Skeletal muscle satellite cell (primary cell): Measurements from ENCODE around the gene CGB5.
"Not testable (repeated sequence)": the region's sequence is repeated elsewhere in the genome, so short reads cannot be mapped to it uniquely, and the experiment has no call there.

Experiments used
- H3K27me3 ChIP-seq: 2 replicates; pipeline ENCODE4 v1.7.0; 2013; ENCODE audit warnings: low read length; ENCODE audit not compliant: control insufficient read depth, insufficient read depth
- H3K36me3 ChIP-seq: 2 replicates; pipeline ENCODE4 v1.7.0; 2013; ENCODE audit warnings: mild to moderate bottlenecking, control low read depth, low read length; ENCODE audit not compliant: insufficient read depth
- H3K4me1 ChIP-seq: 2 replicates; pipeline ENCODE4 v1.7.0; 2013; ENCODE audit warnings: low read length; ENCODE audit not compliant: control insufficient read depth, insufficient read depth
- H3K4me2 ChIP-seq: 2 replicates; pipeline ENCODE4 v1.7.0; 2013; ENCODE audit warnings: mild to moderate bottlenecking, low read length
- H3K4me3 ChIP-seq: 2 replicates; pipeline ENCODE4 v1.7.0; 2013; ENCODE audit warnings: low read length
- H3K9ac ChIP-seq: 2 replicates; pipeline ENCODE4 v1.7.0; 2013; ENCODE audit warnings: mild to moderate bottlenecking, low read depth, low read length, moderate library complexity
- H3K9me3 ChIP-seq: replicated peaks from 2 replicates; pipeline ENCODE4 v1.7.0; 2013; ENCODE audit warnings: mild to moderate bottlenecking, control low read depth, low read length

CGB5 gene

DNA sequence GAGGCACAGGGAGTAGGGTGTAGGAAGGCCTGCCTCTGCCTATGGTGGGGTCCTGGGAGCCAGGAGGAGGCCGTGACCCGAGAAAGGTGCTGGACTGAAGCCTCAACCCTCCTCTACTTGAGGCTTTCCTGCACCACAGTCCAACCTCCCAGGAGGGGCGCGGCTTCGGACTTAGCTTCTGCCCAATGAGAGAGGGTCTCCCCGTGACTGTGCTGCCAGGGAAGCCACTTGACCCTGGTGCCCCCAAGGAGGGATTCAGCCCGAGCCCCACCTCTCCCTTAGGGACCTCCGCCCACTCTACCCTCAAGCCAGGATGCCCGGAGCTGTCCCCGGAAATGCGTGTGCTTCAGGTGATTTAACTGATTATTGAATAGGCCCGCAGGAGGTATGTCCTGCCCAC lies 5.4 kb downstream of the CGB5 start, which contains the start of gene CGB8:
TSS of gene CGB8 (minus strand) at position 101 of the 400 bp plus-strand sequence. CDS start 372 bp downstream, outside the sequence.
- H3K9ac ChIP-seq, H3K27me3 ChIP-seq, H3K4me3 ChIP-seq, H3K4me1 ChIP-seq, H3K36me3 ChIP-seq, H3K9me3 ChIP-seq, H3K4me2 ChIP-seq: not testable (repeated sequence)

DNA sequence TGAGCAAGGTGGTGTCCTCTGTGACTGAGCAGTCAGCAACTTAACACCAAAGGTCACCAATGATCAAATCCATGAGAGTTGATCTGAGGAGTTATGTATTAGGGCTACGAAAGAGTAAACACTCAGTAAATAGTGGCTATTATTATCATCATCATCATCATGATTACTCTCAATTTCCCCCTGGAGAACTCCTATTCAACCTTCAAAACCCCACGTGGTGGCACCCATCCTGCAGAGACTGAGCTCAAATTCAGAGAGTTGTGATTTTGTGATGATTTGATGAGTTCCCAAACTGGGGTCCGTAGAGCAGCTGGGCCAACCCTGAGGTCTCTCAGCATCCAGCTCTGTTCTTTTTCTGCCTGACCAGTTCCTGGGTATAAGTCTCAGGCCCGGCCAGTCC lies 6.2 kb downstream of the CGB5 start:
- H3K4me3 ChIP-seq, result not testable (repeated sequence)

DNA sequence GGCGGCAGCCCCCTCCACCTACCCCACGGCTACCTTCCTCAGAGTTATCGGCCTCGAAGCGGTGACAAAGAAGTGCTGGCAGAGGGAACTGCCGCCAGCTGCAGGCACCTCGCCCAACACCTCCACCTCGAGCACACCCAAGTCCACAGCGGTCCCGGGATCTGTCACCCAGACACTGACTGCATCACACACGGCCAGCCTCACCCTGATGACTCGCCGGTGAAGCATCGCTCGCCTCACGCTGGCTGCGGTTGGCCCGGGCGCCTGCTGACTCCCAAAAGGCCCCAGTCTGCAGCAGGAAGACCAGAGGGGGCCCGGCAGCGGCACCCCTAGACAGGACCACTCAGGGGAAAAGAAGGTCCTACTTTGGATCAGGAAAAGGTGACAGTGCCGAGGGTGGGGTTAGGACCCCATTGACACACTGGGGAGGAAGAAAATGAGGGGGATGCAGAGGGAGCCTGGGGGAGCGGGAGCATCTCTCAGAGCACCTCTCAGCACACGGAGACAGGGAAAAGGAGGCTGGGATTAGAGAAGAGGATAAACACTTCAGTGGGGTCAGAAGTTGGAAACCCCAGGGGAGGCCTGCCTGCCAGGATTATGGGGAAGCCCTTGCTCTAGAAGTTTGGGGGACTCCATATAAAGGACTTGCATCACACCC lies 6.9 kb downstream of the CGB5 start:
- H3K9me3 ChIP-seq, H3K4me3 ChIP-seq, H3K4me1 ChIP-seq, H3K36me3 ChIP-seq, H3K27me3 ChIP-seq: not testable (repeated sequence)
- Histone ChIP-seq H3K4me2 (peak overlapping the region; percentile 59), H3K9ac (peak overlapping the region; percentile 50)

More for the DNA sequence above, 6.2 kb downstream of the CGB5 start:
- H3K4me2 ChIP-seq, H3K9me3 ChIP-seq, H3K27me3 ChIP-seq, H3K4me1 ChIP-seq, H3K36me3 ChIP-seq, H3K9ac ChIP-seq: not testable (repeated sequence)

DNA sequence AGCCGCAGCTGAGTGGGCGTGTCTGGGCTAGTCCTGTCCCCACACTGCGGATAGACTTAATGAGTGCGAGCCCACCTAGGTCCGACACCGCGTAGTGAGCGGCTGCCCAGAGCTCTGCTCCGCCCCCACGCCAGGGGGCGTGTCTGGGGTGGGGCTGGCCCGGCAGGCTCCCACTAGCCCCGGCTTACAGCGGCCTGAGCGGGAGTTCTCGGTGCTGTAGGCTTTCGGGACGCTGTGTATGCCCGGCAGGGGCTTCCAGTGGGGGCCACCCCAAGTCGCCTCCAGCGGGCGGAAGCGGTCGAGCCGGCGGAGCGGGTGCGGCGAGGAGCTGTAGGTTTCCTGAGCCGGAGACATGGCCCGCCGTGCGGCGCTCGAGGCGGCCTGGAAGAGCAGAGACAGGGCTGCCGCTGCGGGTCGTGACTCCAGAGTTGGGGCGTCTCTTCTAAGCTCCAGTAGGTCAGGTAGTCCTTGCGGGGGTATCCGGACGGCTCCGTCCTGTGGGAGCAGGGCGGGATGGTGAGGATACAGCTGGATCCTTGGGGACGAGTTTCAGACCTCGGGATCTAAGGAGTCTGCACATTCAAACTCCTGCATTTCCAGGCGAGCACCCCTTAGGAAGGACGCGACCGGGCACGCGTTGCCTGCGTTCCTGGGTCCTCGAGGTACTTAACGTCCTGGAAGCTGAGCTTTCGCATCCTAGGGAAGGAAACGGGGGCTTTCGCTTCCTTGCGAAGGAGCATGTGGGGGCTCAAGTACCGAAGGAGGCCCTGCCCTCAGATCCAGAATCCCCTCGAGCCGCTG lies 12.7 kb downstream of the CGB5 start:
- Histone ChIP-seq H3K4me3 (peak overlapping the region; percentile 77), H3K36me3 (no peaks in the 10 kb centered on the region), H3K4me2 (peak overlapping the region; percentile 90), H3K9me3 (no peaks in the 10 kb centered on the region), H3K9ac (peak overlapping the region; percentile 71), H3K27me3 (no peaks in the 10 kb centered on the region), H3K4me1 (peaks cover 16% of the 10 kb centered on the region)

DNA sequence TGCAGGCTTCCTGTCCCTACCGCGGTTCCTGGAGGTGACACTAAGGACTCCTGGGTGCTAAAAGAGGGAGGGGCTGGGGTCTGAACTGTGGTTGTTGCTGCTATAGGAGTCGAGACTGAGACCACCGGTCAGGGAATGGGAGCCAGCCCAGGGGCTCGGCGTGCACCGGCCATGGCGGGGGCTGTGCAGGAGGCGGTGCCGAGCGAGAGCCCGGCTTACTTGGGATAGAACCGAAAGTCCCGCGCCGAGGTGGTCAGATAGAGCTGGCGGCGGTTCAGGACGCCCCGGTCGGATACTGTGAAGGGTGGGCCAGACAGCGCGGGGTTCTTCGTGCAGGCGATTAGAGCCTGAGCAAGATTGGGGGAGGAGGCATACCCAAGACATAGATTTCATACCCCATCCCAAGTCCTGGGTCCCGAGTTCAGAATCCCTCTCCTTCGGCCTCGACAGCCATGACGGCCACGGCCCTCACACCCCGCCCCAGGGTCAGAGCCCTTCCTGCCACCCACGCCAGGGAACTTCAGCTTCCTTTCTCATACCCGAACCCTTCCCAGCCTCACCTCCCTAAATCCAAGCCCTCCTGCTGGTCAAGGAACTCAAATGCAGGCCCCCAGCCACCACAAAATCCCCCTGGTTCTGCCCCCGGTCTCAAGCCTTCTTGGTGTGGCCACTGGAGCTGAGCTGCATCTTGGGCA lies 13.4 kb downstream of the CGB5 start:
- Histone ChIP-seq H3K9ac (peak overlapping the region; percentile 71), H3K4me1 (peaks cover 16% of the 10 kb centered on the region), H3K4me2 (peak overlapping the region; percentile 90), H3K4me3 (peak overlapping the region; percentile 77)
- H3K27me3 ChIP-seq, H3K9me3 ChIP-seq, H3K36me3 ChIP-seq: not testable (repeated sequence)

DNA sequence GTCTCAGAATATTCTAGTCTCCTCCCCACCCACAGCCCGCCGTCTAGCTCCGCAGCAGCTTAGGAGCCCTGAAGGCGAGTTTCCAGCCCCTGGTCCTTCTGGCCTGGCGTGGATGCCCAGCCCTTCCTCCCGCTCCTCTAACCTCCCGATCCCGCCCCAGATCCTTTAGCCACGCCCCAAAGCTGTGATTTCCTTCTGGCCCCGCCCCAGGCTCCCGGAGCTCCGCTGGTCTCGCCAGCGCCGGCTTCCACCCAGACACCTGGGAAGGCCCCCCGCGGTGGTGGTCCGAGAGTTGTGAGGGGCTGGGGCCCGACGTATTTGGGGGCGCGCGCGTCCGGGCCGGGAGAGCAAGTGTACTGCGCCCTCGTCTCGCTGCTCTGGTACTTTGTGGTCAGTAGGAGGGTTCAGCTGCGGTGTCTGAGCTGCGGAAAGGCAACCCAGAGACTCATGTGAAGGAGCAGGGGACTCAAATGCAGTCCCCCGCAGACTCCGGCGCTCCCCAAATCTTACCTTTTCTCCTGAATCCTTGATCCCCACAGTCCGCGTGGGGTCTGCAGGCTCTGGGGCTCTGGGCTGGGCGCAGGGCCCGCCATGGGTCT lies 14.1 kb downstream of the CGB5 start, which contains the start of gene CGB7:
TSS of gene CGB7 (minus strand) at position 114 of the 599 bp plus-strand sequence. CDS start 2,374 bp downstream, outside the sequence.
- Histone ChIP-seq H3K4me2 (peak within 1 kb of the TSS; percentile 90), H3K4me1 (peaks cover 16% of the 10 kb centered on the region), H3K9me3 (no peaks in the 10 kb centered on the region), H3K9ac (peak within 1 kb of the TSS; percentile 71), H3K27me3 (no peaks in the 10 kb centered on the region), H3K4me3 (peak within 1 kb of the TSS; percentile 77), H3K36me3 (no peaks in the 10 kb centered on the region)

DNA sequence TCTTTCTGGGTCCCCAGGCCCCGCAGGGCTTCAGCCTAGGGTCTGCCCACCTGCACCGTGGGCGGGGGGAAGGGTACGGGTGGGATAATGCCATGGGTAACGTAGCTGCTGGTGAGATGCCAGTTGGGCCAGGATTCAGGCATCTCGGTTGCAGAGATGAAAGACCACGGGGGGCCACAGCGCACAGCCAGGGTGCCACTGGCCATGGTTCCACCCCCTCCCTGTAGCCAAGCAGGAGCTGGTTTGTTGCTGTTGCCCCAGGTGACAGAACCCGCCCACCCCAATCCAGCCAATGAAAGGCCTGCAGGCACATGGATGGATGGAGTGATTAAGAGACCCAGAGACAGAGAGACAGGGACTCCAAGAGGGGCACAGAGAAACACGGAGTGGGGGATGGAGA lies 14.9 kb downstream of the CGB5 start:
- Histone ChIP-seq H3K27me3 (no peaks in the 10 kb centered on the region), H3K4me1 (peaks cover 16% of the 10 kb centered on the region), H3K4me3 (no peak overlapping the region), H3K9ac (no peak overlapping the region), H3K9me3 (no peaks in the 10 kb centered on the region), H3K4me2 (no peak overlapping the region), H3K36me3 (no peaks in the 10 kb centered on the region)

DNA sequence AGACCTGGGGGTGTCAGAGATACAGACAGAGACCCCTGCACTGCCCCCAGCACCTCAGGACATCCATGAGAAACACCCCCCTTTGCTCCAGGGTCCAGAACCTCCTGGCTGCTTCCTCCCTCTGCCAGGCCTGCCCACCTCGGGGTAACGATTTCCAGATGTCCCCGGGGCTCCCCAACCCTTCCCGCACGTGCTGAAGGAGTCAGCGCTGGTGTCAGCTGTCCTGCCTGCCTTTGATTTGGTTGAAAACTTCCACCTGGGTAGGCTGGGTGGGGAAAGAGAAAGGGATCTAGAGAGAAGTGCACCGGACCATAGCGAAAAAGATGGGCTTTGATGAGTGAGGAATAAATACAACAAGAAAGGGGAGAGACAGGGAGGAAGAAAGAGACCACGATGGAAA lies 15.4 kb downstream of the CGB5 start:
- Histone ChIP-seq H3K4me3 (no peak overlapping the region), H3K9ac (no peak overlapping the region), H3K4me1 (peaks cover 16% of the 10 kb centered on the region), H3K4me2 (no peak overlapping the region), H3K9me3 (no peaks in the 10 kb centered on the region), H3K27me3 (peaks cover 3% of the 10 kb centered on the region), H3K36me3 (no peaks in the 10 kb centered on the region)

DNA sequence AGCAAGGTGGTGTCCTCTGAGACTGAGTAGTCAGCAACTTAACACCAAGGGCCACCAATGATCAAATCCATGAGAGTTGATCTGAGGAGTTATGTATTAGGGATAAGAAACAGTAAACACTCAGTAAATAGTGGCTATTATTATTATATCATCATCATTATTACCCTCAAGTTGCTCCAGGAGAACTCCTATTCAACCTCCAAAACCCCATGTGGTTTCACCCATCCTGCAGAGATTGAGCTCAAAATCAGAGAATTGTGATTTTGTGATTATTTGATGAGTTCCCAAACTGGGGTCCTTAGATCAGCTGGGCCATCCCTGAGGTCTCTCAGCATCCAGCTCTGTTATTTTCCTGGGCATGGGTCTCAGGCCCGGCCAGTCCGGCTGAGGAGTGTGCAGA lies 17.4 kb downstream of the CGB5 start:
- no peak overlapping the region for H3K9ac ChIP-seq
- H3K4me1 ChIP-seq, result peaks cover 21% of the 10 kb centered on the region
- H3K4me2 ChIP-seq, result no peak overlapping the region
- H3K4me3 ChIP-seq, result no peak overlapping the region
- no peaks in the 10 kb centered on the region for H3K9me3 ChIP-seq
- no peaks in the 10 kb centered on the region for H3K36me3 ChIP-seq
- H3K27me3 ChIP-seq, result peaks cover 11% of the 10 kb centered on the region

DNA sequence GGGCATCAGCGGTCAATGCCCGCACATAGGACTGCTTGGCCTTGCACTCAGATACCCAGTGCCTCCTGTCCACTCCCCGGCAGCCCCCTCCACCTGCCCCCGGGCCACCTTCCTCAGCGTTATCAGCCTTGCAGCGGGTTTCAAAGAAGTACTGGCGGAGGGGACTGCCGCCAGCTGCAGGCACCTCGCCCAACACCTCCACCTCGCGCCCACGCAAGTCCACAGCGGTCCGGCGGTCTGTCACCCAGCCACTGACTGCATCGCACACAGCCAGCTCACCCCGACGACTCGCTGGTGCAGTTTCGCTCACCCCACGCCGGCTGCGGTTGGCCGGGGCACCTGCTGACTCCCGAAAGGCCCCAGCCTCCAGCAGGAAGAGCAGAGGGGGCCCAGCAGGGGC lies 17.8 kb downstream of the CGB5 start:
- peaks cover 20% of the 10 kb centered on the region for H3K4me1 ChIP-seq
- H3K4me3 ChIP-seq, result no peak overlapping the region
- no peaks in the 10 kb centered on the region for H3K36me3 ChIP-seq
- H3K27me3 ChIP-seq, result peaks cover 12% of the 10 kb centered on the region
- no peaks in the 10 kb centered on the region for H3K9me3 ChIP-seq
- H3K9ac ChIP-seq, result no peak overlapping the region
- H3K4me2 ChIP-seq, result no peak overlapping the region

DNA sequence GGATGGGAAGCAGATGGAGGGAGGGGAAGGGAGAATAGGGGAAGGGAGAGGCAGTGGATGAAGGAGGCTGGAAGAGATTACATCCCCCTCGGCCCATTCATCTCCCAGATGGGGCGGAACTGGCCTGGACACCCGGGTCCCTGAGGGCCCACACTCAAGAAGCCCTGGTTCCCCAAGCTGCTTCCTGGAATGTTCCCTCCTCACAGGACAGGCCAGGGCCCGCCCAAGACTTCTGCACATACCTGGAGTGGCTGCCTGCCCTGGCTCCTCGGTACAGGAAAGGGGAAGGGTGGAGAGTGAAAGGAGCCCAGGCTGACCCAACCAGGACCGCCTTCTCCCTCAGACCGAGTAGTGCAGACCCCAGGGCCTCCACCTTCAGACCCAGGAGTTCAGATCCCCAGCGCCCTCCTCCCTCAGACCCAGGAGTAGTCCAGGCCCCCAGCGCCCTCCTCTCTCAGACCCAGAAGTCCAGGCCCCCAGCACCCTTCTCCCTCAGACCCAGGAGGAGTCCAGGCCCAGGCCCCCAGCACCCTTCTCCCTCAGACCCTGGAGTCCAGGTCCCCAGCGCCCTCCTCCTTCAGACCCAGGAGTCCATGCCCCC lies 20.5 kb downstream of the CGB5 start:
- Histone ChIP-seq H3K36me3 (no peaks in the 10 kb centered on the region), H3K9ac (no peak overlapping the region), H3K4me3 (no peak overlapping the region), H3K4me2 (peak overlapping the region; percentile 44), H3K27me3 (peaks cover 21% of the 10 kb centered on the region), H3K9me3 (no peaks in the 10 kb centered on the region), H3K4me1 (peaks cover 5% of the 10 kb centered on the region)
